GM19455 (cell line): ENCODE results near the gene GNPAT.

Experiments used
- ATAC-seq: cut with Tn5 transposase; IDR thresholded peaks from one replicate; pipeline ENCODE4 v1.9.1; 2021; ENCODE audit not compliant: unreplicated experiment

GNPAT gene

DNA sequence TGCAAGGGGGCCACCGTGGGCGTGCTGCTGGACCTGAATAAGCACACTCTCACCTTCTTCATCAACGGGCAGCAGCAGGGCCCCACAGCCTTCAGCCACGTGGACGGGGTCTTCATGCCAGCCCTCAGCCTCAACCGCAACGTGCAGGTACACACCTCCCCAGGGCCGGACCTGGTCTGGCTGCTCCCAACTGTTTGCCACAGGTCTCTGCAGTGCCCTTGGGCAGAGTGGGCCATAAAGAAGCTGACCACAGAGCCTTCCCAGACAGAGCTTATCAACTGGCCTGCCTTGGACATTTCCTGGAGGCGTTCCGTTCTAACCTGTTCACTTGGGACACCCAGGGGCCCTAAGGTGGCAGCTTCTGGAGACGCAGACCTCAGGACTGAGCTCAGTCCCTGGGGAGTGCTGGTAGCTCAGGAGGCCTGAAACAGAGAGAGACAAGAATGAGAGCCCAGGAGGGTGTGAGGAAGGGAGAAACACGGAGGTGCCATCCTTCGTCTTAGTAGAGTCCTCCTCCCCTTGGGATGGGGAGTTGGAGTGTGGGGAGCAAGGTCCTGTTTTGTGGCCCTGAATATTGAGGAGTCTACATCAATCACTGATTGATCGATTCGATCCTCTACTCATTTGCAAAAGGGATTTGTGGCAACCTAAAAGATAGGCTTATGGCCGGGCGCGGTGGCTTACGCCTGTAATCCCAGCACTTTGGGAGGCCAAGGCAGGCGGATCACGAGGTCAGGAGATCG lies 27.0 kb upstream of the GNPAT start:
- no peak for ATAC-seq

DNA sequence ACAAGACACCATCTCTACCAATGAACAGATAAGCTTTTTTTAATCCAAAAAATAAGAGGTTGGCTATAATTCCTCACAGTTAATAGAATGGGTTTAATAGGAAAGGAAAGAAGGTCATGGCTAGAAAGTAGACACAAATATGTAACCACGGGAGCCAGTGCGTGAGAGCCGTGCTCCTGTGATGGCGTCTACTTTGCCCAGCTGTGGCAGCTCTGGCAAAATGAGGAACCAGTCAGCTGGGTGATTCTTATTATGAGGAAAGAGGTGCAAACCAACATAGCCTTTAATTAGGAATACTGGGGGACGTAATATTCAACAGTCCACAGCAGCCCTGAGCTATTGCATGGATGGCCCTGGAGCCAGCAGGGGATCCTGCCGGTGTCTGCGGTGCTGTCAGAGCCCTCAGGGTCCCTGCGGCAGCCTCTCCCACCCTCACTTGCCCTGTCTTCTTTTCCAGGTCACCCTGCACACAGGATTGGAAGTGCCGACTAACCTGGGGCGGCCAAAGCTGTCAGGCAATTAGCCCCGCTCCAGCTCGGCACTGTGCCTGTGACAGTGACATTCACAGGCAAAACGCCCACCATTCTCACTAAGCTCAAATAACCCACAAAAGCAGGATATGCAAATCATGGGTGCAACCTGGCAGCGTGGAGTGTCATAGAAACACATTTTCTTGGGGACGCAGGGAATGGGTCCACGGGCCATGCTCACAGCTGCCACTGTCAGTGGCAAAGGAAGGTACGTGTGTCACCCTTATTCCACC lies 25.9 kb upstream of the GNPAT start:
- ATAC-seq = peak; percentile 27

DNA sequence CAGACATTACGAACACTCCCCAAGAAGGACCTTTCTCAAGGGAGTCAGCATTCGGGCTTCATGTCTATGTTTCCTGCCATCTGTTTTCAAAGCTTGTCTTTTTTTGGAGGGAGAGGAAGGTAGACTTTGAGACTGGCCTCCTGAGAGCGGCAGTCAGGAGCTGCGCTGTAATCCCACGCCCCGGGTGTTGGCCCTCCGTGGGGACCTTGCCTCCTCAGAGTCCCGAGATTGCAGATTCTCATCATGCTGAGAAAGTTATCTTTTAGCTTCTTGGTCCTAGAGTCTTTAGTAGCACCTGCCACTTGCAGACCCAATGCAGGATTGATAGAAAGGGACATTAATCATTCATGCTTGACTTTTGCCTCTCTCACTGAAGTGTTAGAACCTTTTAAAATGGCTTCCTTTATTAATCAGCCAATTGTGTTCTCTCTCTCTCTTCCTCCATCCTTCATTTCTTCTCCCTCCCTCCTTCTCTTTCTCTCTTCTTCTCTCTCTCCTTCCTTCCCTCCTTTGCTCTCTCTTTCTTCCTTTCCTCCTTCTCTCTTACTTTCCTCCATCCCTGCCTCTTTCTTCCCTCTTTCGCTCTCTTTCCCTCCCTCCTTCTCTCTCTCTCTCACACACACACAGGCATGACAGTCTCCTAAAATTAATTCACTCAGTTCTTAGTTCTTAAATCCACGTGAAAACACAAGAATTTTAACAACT lies 25.2 kb upstream of the GNPAT start:
- peak; percentile 16 for ATAC-seq

DNA sequence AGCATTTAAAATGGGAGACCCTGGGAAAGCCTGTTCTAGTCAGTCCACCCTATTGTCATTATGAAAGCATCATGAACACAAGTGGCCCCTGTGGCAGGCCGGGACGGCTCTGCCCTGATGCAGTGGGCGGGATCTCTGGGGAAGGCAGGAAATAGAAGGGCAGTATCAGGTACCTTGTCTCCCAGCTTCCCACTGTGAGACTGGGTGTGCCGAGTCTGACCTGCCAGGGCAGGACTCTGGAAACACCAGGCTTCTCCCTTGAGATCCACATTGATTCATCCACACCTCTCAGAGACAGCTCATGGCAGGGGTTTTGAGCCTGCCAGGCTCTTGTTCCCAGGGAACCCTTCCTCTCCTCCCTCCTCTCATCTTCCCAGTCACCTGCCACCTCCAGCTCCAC lies 24.5 kb upstream of the GNPAT start:
- ATAC-seq = no peak

DNA sequence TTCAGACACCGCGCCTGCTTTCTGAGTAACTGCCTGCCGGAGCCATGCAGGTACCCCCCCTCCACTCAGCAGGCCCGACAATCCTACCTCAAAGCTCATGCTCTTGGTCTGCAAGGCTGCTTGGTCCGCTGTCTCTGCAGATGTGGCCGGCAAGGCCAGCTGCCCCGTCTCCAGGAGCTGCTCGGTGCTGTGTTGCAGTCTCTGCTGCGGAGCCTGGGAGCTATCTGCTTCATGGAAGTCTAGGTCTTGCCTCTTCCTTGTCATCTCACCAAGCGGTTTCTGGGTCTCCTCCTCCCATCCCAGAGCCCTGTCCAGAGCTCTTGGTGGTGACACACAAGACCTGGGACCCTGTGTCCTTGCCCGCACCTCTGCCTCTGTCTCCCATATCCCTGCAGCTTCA lies 24.0 kb upstream of the GNPAT start:
- no peak for ATAC-seq

DNA sequence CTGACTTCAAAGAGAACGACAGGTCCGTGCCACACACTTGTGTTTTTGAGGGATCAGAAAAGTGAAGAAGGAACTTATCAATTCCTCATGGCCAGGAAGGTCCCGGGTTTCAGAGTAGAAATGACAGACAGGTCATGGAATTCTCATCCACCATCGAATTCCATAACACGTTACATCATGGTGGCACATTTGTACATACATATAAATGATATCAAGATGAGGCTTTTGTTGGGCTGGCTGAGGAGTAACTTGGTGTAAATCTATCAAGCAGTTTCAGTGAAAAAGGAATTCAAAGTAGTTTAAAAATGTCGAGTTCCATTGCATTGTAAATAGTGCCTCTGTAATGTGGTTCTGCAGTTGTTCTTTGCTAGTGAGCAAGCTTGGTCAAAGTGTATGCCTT lies 22.9 kb upstream of the GNPAT start:
- ATAC-seq = no peak

DNA sequence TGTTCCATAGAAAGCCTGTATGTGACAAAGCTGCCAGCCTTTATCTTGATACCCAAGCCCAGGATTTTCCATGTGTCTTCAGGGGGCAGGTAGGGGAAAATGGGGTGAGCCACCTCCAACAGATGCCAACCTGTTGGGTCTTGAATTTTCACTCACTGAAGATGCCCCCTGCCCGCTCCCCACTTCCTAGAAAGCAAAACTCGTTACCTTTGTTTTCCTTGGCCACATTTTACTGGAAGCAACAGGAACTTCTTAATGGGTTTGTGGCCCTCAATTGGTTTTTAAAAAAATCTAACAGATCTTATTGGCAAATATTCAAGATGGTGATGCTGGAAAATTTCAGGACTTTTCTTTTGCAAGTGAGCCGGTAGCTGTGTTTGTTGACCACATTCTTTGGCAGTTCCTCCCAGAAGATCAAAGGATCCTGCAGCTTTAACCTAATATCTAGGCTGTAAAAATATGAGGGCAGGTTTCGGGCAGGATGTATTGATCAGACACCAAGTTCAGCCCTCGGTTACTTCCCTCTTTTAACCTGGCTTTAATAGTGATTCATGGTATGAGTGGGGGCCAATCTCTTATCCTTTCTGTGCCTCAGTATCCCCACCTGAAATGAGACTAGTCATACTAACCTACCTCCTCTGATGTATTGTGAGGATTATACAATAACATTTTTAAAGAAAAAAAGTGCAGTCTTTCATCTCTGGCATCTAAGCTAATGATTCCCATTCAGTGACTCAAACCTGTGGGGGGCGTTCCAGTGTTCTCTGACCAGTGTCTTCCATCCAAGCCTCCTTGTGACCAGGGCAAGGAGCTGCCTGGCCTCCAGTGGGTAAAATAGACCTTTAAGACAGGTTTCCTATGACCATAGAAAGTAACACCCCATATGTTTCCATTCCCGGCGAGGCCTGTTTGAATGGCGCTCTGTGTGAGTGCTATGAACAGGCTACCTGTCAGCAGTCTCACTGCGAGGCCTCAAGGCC lies 21.3 kb upstream of the GNPAT start:
- ATAC-seq = no peak

DNA sequence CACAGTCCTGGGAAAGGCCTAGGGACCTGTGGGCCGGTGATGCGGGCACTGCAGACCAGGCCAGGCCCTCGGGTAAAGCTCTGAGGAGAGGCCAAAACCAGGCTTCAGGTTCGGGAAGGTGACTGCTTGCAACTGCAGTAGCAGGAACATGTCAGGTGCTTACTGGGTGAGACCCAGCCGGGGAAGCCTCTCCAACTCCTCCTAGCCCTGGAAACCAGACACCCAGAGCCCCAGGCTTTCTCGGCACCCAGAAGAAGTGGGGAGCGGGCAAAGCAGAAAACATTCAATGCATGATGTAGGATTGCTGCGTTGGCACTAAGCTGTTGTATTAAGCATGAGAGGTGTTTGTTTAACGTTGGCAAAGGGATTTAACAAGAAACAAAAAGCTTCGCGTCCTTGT lies 20.2 kb upstream of the GNPAT start:
- no peak for ATAC-seq

DNA sequence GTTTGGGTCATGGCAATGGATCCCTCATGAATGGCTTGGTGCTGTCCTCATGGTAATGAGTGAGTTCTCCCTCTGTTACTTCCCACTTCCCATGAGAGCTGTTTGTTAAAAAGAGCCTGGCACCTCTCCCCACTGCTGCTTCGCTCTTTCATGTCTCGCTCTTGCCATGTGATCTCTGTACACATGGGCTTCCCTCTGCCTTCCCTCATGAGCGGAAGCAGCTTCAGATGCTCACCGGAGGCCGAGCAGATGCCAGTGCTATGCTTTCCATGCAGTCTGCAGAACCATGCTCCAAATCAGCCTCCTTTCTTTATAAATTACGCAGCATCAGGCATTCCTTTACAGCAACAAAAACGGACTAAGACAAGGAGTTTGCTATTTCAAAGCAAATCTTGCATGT lies 14.9 kb upstream of the GNPAT start:
- no peak for ATAC-seq

DNA sequence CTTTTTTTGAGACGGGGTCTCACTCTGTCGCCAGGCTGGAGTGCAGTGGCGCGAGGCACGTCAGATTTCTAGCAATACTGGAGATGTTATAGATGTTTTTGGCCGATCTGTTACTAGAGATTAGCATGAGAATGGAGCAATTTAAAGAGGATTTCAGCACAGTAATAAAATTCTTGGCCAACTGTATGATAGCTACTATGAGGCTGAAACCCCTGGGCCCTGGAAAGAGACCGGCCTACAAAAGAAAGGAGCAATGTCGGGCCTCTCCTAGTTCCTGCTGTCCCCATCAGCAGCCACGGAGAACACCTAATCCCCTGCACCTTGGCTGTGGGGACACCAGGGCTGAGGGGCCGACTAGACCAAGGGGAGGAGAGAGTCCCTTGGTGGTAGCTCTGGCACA lies 9.5 kb upstream of the GNPAT start:
- ATAC-seq = no peak

DNA sequence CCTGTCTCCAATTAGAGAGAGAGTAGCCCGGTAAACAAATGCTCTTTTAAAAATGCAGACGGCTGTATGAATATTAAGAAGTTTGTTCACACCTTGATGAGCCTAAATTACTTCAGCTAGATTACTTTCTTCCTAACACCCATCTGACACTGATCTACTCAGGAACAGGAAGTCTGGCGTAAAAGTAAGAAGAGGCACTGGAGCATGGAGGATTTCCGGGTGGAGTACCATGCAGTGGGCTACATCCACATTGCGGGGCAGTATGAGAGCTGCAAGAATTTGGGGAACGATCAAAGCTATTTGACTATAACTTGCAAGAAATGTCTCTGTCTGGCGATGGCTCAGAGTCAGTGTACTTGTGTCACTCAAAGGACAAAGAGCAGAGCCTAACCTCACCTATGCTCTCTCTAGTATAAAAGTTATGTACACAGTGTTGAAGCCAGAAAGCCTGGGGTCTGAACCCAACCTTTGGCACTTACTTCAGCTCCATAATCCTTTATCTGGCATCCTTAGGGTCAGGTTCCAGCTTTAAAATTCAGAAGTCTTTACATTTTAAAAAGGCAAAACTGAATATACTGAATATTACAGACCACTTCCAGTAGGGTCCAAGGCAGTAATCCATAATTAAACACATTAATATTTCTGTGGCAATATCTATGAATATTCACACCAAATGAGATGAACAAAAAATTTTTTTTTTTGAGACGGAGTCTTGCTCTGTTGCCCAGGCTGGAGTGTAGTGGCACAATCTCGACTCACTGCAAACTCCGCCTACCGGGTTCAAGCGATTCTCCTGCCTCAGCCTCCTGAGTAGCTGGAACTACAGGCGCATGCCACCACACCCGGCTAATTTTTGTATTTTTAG lies 7.9 kb upstream of the GNPAT start:
- no peak for ATAC-seq

DNA sequence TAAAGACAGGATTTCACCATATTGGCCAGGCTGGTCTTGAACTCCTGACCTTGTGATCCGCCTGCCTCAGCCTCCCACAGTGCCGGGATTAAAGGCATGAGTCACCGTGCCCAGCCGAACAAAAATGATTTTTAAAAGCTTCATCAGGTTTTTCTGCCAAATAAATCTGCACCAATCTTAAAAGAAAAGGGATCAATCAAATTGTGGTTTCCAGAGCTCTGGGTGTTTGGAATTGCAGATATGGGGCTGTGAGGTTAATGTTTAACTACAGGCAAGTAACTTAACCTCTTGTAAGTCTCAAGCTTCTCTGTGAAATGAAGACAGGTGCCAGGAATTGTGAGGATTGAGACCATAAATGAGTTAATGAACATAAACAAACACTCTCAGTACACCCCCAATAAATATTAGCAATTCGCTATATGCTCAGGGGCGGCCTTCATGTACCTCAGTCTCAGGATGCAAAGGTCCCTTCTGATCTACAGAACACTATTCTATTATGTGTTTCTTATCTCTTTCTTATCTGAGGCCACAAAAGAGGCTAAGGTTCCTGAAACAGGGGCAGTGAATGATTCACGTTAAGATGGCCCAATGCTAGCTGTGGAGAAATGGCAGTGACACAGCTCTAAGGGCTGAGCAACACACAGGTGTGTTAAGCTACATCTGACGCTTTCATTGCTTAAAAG lies 7.1 kb upstream of the GNPAT start:
- ATAC-seq = no peak

DNA sequence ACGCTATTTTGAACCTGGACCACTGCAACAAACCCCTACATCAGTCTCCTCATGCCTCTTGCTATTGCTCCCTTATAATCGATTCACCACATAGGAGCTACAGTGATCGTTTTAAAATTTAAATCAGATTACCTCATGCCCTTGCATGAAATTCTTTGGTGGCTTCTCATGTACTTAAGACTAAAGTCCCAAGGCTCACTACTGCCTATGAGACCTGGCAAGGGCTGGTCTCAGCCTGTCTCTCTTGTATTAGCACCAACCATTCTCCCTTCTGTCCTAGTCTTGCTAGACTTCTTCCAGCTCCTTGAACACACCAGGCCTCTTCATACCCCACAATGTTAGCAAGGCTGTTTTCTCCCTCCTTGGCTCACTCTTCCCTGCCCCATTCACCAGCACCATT lies 6.5 kb upstream of the GNPAT start:
- ATAC-seq = no peak

DNA sequence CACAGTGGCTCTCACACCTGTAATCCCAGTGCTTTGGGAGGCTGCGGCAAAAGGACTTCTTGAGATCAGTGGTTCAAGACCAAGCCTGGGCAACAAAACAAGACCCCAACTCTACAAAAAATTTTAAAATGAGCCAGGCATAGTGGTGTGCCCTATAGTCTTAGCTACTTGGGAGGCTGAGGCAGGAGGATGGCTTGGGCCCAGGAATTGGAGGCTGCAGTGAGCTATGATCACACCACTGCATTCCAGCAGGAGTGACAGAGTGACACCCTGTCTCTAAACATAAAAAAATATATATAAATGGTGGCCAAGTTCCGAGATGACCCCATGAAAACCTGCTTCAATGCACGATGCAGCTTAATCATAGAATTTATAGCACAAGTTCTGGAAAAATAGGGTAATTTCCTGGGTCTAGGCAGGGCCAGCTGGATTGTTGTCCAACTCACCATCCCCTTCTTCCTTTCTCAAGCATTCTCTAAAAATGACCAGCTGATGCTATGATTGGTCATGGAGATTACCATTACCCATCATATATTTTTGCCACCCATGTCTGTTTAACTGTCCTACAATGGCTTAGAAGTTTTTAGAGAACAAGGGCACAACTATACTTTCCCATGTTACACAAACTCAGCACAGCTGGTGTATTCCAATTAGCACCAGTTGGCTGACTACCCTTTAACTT lies 5.3 kb upstream of the GNPAT start:
- ATAC-seq = no peak

DNA sequence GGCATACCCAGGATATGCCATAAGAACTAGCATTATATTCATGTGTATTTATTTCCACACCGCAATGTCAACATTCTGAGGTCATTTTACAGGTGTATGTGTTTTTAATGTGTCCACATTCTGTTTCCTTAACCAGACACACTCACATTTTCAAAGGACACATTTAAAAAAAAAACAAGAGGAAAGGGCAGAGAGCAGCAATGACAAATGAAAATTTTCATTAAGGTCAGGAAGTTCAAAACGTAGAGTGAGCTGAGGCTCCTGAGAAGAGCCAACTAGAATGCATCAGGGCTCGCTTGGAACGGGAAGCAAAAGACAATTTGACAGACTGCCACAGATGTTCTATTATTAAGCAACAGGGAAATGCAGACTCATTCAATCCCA lies 4.8 kb upstream of the GNPAT start:
- no peak for ATAC-seq

DNA sequence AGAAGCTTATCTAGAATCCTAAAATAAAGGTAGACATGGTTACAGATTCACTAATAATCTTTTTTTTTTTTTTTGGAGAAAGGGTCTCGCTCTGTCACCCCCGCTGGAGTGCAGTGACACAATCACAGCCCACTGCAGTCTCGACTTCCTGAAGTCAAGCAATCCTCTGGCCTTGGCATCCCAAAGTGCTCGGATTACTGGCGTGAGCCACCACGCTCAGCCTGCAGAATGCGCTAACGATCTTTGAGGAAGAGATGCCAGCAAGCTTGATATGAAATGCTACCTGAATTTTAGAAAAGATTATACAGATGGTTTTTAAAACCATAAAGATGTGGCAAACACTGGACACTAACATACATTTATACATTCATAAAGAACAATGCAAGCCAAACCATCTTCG lies 4.1 kb upstream of the GNPAT start:
- no peak for ATAC-seq

DNA sequence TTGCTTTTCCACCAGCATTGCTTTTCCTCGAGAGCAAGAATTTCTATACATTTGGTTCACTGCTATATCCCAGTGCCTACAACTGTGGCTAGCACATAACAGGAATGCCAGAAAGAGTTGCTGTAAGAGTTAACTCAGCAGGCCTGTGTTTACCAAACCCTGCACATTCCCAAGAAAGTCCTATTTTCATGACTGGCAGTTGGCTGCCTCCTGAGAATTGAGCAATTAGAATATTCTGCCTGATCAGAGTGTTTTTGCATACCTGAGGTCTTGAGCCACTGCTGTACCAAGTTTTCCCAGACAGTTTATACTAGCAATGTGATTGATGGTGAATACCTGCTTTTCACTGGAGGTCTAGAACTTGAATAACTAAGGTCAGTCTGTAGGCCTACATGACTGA lies 2.7 kb upstream of the GNPAT start:
- no peak for ATAC-seq

DNA sequence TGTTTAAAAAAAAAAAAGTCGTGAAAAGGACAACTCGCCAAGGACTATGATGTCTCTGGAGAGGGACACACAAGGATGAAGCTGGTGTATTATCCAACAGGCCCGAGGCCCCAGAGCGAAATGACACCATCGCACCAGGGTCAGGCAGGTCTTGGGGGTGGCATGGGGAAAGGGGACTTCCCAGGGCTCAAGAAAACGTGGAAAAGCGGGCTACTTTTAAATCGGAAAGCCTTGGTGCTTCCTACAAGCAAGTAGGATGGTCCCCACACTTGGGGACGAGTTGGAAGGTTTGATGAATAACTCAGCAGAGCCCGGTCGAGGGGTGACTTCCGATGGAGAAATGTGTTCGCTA lies 505 bp upstream of the GNPAT start:
- no peak for ATAC-seq

DNA sequence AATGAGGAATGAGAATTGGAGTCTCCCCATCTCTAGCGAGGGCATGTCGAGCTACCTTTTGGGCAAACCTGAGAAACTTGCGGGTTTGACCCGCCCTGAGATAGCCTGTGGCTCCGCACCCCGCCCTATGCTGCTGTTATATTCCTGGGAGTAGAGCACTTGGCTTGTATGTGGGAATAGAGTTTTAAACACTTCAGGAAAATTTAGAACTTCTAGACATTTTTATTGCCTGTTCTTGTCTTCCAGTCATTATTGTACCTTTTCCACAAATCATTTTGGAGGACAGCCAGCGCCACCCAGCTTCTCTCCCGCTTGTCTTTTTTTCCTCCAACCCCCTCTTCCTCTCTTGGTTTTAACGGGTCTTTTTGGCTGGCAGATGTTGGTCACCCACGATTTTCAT lies 738 bp downstream of the GNPAT start:
- ATAC-seq = no peak
